ENCODE measurements around the gene TANGO2. TPM values are rescaled to one million over a fixed set of nuclear protein-coding genes. Genes with fewer than 3 reads are reported as not detected.

Gene TANGO2
- polyA plus RNA-seq, 4 donors: 16.5 to 23.3 (median 20.9) TPM

GRCh38 chr22:19997561-19998231 is 23.2 kb upstream of the TANGO2 start:
- DNase-seq: no peak
- WGBS, 3 donors: 80 to 90% (median 88%) methylated on average over 18 to 19 of the region's 19 CpGs

DNA sequence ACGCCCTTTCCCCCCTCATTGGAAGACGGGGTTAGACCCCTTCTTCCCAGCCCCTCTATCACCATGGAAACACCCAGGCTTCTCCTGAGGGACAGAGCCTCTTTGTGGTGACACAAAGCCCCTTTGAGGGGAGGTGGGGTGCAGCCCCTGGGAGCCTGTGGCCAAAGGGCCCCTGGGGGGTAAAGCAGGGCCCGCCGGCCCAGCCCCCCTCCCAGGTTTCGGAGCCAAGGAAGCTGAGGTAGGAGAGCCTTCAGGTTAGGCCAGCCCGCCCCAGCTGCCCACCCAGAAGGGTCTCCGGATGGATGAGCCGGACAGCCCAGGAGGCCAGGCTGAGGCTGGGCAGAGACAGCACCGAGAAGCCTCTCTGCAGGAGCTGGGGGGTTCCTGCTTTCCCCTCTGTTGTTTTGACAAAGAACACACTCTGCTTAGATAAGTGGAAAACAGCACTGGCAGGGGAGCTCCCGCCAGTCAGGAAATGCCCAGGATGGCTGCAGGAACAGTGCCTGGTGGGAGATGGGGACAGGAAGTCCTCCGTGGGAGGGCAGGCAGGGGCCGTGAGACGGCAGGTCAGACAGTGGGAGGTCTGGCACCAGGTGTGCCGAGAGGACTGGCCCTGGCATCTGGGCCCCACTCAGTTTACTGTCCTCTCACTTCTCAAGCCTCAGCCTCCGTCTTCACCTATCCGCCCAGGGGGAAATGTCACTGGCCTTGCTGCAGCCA is 22.5 kb upstream of the TANGO2 start:
- no peak for DNase-seq
- no peaks in the 10 kb centered on the region for H3K27me3 ChIP-seq (ENCODE audit: control insufficient read depth in 3 of 3, insufficient read depth in 3 of 3, low read length in 3 of 3)
- H3K9me3 ChIP-seq (ENCODE audit: control insufficient read depth in 2 of 2, insufficient read depth in 1 of 2, low read depth in 1 of 2, low read length in 1 of 2): no peaks in the 10 kb centered on the region
- H3K36me3 ChIP-seq (ENCODE audit: control insufficient read depth in 3 of 3, insufficient read depth in 2 of 3, low read depth in 1 of 3, low read length in 3 of 3): no peaks in the 10 kb centered on the region
- no peaks in the 10 kb centered on the region for H3K4me1 ChIP-seq (ENCODE audit: control insufficient read depth in 3 of 3, insufficient read depth in 2 of 3, low read depth in 1 of 3, low read length in 2 of 3)
- no peak overlapping the region for H3K27ac ChIP-seq (ENCODE audit: low read depth in 1 of 3, low read length in 2 of 3)
- no peak overlapping the region for H3K4me3 ChIP-seq (ENCODE audit: low read depth in 1 of 3, low read length in 3 of 3)
- 73 to 86% (median 86%) methylated on average over 15 to 16 of the region's 16 CpGs for WGBS, 3 donors
- FAIRE-seq: no peak

More at GRCh38 chr22:19997561-19998231, 23.2 kb upstream of the TANGO2 start:
- no peak overlapping the region for H3K27ac ChIP-seq (ENCODE audit: low read depth in 1 of 3, low read length in 2 of 3)
- no peaks in the 10 kb centered on the region for H3K36me3 ChIP-seq (ENCODE audit: control insufficient read depth in 3 of 3, insufficient read depth in 2 of 3, low read depth in 1 of 3, low read length in 3 of 3)
- no peaks in the 10 kb centered on the region for H3K27me3 ChIP-seq (ENCODE audit: control insufficient read depth in 3 of 3, insufficient read depth in 3 of 3, low read length in 3 of 3)
- H3K4me1 ChIP-seq (ENCODE audit: control insufficient read depth in 3 of 3, insufficient read depth in 2 of 3, low read depth in 1 of 3, low read length in 2 of 3): no peaks in the 10 kb centered on the region
- no peaks in the 10 kb centered on the region for H3K9me3 ChIP-seq (ENCODE audit: control insufficient read depth in 2 of 2, insufficient read depth in 1 of 2, low read depth in 1 of 2, low read length in 1 of 2)
- H3K4me3 ChIP-seq (ENCODE audit: low read depth in 1 of 3, low read length in 3 of 3): no peak overlapping the region
- no peak for FAIRE-seq

- 67 to 70% (median 68%) methylated on average over 8 of the region's 8 CpGs for WGBS, 3 donors
- Histone ChIP-seq H3K4me1 (ENCODE audit: control insufficient read depth in 3 of 3, insufficient read depth in 2 of 3, low read depth in 1 of 3, low read length in 2 of 3) (no peaks in the 10 kb centered on the region), H3K27me3 (ENCODE audit: control insufficient read depth in 3 of 3, insufficient read depth in 3 of 3, low read length in 3 of 3) (no peaks in the 10 kb centered on the region), H3K9me3 (ENCODE audit: control insufficient read depth in 2 of 2, insufficient read depth in 1 of 2, low read depth in 1 of 2, low read length in 1 of 2) (no peaks in the 10 kb centered on the region), H3K4me3 (ENCODE audit: low read depth in 1 of 3, low read length in 3 of 3) (no peak overlapping the region), H3K27ac (ENCODE audit: low read depth in 1 of 3, low read length in 2 of 3) (no peak overlapping the region), H3K36me3 (ENCODE audit: control insufficient read depth in 3 of 3, insufficient read depth in 2 of 3, low read depth in 1 of 3, low read length in 3 of 3) (no peaks in the 10 kb centered on the region)
- FAIRE-seq (no peak), DNase-seq (no peak)
Measured at GRCh38 chr22:19998991-19999820, 21.7 kb upstream of the TANGO2 start.

DNA sequence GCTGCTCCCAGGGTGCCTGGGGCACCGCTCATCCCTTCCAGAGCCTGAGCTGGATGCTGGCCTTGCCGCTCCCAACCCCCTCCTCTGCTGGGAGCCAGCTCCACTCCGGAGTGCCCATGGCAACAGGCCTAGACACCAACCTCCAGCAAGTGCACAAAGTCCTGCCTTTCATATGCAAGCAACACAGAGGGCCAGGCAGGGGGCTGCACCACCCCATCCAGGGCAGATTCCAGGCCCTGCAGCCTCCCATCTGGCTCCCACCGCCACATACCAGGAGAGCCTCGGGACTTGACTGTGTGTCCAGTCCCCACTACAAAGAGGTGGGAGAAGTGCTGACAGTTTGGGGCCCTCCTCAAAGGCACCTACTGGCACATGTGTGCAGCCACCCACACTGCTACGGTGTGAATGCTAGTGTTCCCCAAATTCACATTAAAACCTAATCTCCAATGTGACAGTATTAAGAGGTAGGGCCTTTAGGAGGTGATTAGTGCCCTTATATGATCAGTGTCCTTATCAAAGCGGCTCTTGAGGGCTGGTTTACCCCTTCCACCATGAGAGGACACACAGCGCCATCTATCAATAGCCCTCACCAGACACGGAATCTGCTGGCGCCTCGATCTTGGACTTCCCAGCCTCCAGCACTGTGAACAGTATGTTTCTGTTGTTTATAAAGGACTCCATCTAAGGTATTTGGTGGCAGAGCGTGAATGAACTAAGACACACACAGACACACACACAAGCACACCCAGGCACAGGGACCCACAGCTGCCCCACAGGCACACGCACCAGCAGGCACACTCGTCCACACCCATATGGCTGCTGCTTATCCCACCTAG is 20.4 kb upstream of the TANGO2 start:
- Histone ChIP-seq H3K4me3 (ENCODE audit: low read depth in 1 of 3, low read length in 3 of 3) (no peak overlapping the region), H3K4me1 (ENCODE audit: control insufficient read depth in 3 of 3, insufficient read depth in 2 of 3, low read depth in 1 of 3, low read length in 2 of 3) (no peaks in the 10 kb centered on the region), H3K27ac (ENCODE audit: low read depth in 1 of 3, low read length in 2 of 3) (no peak overlapping the region), H3K36me3 (ENCODE audit: control insufficient read depth in 3 of 3, insufficient read depth in 2 of 3, low read depth in 1 of 3, low read length in 3 of 3) (no peaks in the 10 kb centered on the region), H3K27me3 (ENCODE audit: control insufficient read depth in 3 of 3, insufficient read depth in 3 of 3, low read length in 3 of 3) (no peaks in the 10 kb centered on the region), H3K9me3 (ENCODE audit: control insufficient read depth in 2 of 2, insufficient read depth in 1 of 2, low read depth in 1 of 2, low read length in 1 of 2) (no peaks in the 10 kb centered on the region)
- no peak for DNase-seq
- 82 to 88% (median 85%) methylated on average over 14 of the region's 14 CpGs for WGBS, 3 donors
- no peak for FAIRE-seq

GRCh38 chr22:20001082-20001638 is 19.8 kb upstream of the TANGO2 start:
- H3K9me3 ChIP-seq (ENCODE audit: control insufficient read depth in 2 of 2, insufficient read depth in 1 of 2, low read depth in 1 of 2, low read length in 1 of 2): no peaks in the 10 kb centered on the region
- FAIRE-seq: no peak
- H3K4me1 ChIP-seq (ENCODE audit: control insufficient read depth in 3 of 3, insufficient read depth in 2 of 3, low read depth in 1 of 3, low read length in 2 of 3): no peaks in the 10 kb centered on the region
- 78 to 89% (median 88%) methylated on average over 11 of the region's 11 CpGs for WGBS, 3 donors
- no peaks in the 10 kb centered on the region for H3K27me3 ChIP-seq (ENCODE audit: control insufficient read depth in 3 of 3, insufficient read depth in 3 of 3, low read length in 3 of 3)
- DNase-seq: no peak
- H3K27ac ChIP-seq (ENCODE audit: low read depth in 1 of 3, low read length in 2 of 3): no peak overlapping the region
- H3K4me3 ChIP-seq (ENCODE audit: low read depth in 1 of 3, low read length in 3 of 3): no peak overlapping the region
- H3K36me3 ChIP-seq (ENCODE audit: control insufficient read depth in 3 of 3, insufficient read depth in 2 of 3, low read depth in 1 of 3, low read length in 3 of 3): no peaks in the 10 kb centered on the region

GRCh38 chr22:20002128-20002527 is 18.8 kb upstream of the TANGO2 start:
- Histone ChIP-seq H3K4me3 (ENCODE audit: low read depth in 1 of 3, low read length in 3 of 3) (no peak overlapping the region), H3K27ac (ENCODE audit: low read depth in 1 of 3, low read length in 2 of 3) (no peak overlapping the region), H3K4me1 (ENCODE audit: control insufficient read depth in 3 of 3, insufficient read depth in 2 of 3, low read depth in 1 of 3, low read length in 2 of 3) (no peaks in the 10 kb centered on the region), H3K36me3 (ENCODE audit: control insufficient read depth in 3 of 3, insufficient read depth in 2 of 3, low read depth in 1 of 3, low read length in 3 of 3) (no peaks in the 10 kb centered on the region), H3K9me3 (ENCODE audit: control insufficient read depth in 2 of 2, insufficient read depth in 1 of 2, low read depth in 1 of 2, low read length in 1 of 2) (no peaks in the 10 kb centered on the region), H3K27me3 (ENCODE audit: control insufficient read depth in 3 of 3, insufficient read depth in 3 of 3, low read length in 3 of 3) (no peaks in the 10 kb centered on the region)
- DNase-seq (no peak), FAIRE-seq (no peak)
- WGBS, 3 donors: 79 to 90% (median 88%) methylated on average over 9 of the region's 9 CpGs

DNA sequence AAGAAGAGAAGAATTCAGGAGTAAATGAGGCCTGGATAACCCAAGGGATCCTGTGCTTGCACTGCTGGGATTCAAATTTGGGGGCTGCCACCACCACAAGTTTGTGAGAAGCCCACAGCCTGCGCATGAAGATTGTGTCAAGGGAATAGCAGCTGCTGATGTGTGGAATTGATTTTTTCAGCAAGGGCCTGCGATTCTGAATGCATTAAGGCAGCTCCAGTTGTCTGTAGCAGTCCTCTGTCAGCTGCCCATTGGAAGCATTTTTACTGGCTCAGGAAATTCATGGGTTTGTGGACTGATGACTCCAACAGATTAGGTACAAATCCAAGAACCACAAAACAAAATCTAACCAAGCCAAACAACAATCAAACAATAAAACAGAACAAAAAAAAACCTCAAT is 18.3 kb upstream of the TANGO2 start:
- DNase-seq: no peak
- no peak for FAIRE-seq
- Histone ChIP-seq H3K27me3 (ENCODE audit: control insufficient read depth in 3 of 3, insufficient read depth in 3 of 3, low read length in 3 of 3) (no peaks in the 10 kb centered on the region), H3K4me3 (ENCODE audit: low read depth in 1 of 3, low read length in 3 of 3) (no peak overlapping the region), H3K36me3 (ENCODE audit: control insufficient read depth in 3 of 3, insufficient read depth in 2 of 3, low read depth in 1 of 3, low read length in 3 of 3) (no peaks in the 10 kb centered on the region), H3K27ac (ENCODE audit: low read depth in 1 of 3, low read length in 2 of 3) (no peak overlapping the region), H3K4me1 (ENCODE audit: control insufficient read depth in 3 of 3, insufficient read depth in 2 of 3, low read depth in 1 of 3, low read length in 2 of 3) (no peaks in the 10 kb centered on the region), H3K9me3 (ENCODE audit: control insufficient read depth in 2 of 2, insufficient read depth in 1 of 2, low read depth in 1 of 2, low read length in 1 of 2) (no peaks in the 10 kb centered on the region)
- WGBS, 3 donors: 81 to 94% (median 93%) methylated on average over 2 of the region's 2 CpGs

All from small intestine (tissue), 7 donors.